NOMO-1 (cell line): ENCODE results near the gene KRTAP5-2.
"Not testable (repeated sequence)": the region's sequence is repeated elsewhere in the genome, so short reads cannot be mapped to it uniquely, and the experiment has no call there.

Experiments used
- DNase-seq, 2 experiments: peaks; one replicate each; lab custom pipeline; 2025; ENCODE audit not compliant: unreplicated experiment in 2 of 2; lab: John Stamatoyannopoulos, UW

Gene KRTAP5-2

DNA sequence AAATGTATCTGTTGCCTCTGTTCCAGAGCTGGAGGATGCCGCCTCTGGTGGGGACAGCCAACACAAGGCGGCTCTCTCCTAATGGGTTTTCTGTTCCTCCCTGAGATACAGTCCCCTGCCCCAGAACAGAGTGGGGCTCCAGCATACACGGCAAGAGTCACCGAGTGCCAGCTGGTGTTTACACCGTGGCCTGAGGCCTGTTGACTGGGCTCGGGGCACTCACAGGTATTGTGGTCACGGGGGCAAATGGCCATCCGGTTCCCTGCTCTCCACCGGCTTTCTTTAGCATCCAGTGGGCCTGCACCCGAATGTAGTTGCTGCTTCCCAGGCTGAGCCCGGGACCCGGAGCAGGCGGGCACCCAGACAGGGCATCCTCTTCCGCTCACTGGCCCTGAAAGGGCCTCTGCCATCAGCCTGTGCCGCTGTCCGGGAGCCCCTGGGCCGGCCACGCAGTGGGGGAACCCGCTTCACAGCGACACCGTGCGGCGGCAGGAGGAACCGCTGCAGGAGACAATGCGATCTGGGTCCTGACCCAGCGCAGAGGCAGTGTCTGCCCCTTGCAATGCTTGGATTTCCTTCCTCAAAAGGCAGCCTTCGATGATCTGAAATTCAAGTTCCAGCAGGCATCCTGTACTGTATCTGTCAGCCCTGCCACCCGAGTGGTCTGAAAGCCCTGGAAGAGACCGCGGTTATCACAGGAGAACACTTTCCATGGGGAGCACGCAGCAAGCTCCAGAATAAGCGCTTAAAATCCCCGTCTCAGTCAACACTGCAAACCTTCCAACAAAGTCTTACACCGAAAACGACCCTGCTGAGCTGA, 30.6 kb upstream of the KRTAP5-2 start:
- DNase-seq: peak; percentile 20 to 49

DNA sequence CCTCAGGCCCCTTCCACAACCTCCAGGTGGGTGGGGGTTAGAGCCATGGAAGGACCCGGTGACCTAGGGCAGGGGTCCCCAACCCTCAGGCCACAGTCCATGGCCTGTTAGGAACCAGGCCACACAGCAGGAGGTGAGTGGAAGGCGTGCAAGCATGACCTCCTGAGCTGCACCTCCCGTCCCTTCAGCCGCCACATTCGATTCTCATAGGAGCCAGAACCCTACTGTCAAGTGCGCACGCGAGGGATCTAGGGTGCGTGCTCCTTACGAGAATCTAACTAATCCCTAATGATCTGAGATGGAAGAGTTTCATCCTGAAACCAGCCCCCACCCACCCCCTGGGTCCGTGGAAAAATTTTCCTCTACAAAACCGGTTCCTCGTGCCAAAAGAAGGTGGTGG, 27.4 kb upstream of the KRTAP5-2 start:
- no peak for DNase-seq

DNA sequence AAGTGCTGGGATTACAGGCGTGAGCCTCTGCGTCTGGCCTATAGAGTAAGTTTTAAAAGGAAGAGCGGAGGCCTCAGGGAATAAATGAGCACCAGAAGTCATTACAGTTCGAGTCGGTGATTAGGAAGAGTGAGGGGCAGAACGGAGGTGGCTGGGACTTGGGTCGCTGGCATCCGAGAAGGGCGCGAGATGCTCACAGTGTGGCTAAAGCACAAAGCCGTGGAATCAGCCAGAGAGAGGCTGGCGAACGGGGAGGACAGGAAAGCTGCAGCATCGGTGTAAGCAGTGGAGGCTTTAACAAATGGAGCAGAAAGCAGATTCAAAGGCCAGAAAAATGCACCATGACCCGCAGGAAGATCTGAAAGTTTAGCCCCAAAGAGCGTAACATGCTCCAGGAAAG, 26.5 kb upstream of the KRTAP5-2 start:
- no peak for DNase-seq

DNA sequence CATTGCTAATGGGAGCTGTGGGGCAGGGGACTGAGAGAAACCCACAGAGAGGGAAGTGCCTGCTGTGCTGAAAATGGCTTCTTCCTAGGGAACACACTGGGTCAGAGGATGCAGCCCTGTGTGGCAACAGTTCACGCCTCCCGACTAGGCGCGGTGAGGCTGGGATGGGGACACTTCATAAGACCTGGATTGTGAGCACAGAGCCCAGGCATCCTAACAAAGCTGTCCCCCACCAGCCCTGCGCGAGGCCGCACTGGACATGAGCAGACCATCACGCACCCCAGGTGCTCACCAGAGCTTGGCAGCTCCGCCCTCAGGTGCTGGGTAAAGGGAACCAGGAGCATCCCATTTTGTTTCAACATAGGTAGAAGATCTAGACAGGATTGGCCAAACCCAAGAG, 25.6 kb upstream of the KRTAP5-2 start:
- no peak for DNase-seq

DNA sequence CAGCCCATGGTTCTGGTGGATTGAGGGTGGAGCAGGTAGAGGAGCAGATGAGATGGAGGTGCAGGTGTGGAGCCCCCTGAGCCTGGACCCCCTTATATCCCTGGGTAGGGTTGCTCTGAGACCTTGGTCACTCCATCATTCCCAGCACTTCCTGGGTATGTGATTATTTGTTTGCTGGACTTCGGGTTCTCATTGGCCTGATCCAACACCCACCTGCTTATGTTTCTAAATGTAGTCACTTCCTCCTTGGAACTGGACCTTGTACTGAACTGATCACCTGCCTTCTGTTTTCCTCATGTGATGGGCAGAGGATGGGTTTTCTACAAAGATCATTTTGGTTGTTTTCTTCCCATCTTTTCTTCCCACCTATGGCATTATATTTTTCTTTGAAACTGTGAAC, 24.0 kb upstream of the KRTAP5-2 start, which contains the start of gene KRTAP5-4:
Gene KRTAP5-4 (minus strand): TSS at position 53 of the 400 bp plus-strand sequence. CDS start 45 bp downstream, at position 8.
- no peak for DNase-seq

DNA sequence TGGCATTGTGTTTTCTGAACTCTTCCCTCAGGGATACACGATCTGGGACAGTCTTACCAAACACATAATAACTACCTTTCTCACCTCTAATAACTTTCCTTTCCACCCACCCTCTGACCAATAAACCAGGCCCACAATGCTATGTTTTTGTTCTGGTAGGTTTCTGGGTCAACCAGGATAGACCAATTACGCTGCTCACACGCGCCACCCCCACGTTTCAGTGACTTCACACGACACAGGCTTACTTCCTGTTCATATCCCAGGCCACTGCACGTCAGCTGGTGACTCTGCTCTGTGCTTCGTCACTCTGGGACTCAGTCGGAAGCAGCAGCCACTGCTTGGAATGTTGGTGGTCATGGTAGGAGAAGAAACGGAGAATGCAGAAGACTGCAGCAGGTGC, 21.4 kb upstream of the KRTAP5-2 start:
- no peak for DNase-seq

DNA sequence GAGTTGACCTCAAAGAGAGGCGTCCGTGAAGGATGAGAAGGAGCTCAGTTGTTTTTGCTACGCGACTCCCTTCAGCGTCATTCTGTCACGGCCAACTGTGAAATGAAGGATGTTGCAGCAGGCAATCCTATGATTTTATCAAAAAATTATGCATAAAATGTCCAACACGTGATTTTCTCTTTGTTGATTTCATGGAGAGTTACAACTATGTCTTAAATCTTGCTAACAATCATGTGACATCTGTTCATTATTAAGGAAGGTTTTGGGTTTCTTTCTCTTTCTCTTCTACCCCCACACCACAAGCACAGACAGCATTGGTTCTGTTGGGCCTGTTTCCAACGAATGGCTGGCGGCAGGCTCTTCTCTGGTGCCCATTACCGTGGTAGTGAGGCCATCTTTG, 20.1 kb upstream of the KRTAP5-2 start:
- DNase-seq: no peak

DNA sequence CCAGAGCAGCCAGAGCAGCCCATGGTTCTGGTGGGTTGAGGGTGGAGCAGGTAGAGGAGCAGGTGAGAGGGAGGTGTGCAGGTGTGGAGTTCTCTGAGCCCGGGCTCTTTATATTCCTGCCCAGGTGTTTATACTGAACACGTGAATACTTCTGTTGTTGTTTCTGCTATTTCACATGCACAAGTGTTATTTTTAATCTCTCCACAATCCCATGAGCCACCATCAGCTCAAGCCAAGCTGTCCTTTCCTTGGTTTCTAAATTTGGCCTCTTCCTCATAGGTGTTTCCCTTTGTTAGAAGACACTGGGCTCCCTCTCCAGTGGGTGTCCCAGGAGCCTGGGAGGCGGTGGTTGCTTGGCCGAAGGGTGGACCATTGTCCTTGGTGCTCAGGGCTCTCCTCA, 10.3 kb upstream of the KRTAP5-2 start, which contains the start of gene KRTAP5-3:
Gene KRTAP5-3 (minus strand): TSS at position 101 of the 400 bp plus-strand sequence. CDS start 78 bp downstream, at position 23.
- no peak for DNase-seq

DNA sequence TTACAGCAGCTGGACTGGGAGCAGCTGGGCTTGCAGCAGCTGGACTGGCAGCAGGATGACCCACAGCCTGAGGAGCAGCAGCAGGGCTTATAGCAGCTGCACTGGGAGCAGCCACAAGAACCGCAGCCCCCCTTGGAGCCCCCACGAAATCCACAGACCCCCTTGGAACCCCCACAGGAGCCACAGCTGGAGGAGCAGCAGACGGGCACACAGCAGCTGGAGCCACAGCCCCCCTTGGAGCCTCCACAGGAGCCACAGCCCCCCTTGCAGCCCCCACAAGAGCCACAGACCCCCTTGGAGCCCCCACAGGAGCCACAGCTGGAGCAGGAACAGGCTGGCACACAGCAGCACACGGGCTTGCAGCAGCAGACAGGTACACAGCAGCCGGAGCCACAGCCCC, 9.8 kb upstream of the KRTAP5-2 start:
- not testable (repeated sequence) for DNase-seq

DNA sequence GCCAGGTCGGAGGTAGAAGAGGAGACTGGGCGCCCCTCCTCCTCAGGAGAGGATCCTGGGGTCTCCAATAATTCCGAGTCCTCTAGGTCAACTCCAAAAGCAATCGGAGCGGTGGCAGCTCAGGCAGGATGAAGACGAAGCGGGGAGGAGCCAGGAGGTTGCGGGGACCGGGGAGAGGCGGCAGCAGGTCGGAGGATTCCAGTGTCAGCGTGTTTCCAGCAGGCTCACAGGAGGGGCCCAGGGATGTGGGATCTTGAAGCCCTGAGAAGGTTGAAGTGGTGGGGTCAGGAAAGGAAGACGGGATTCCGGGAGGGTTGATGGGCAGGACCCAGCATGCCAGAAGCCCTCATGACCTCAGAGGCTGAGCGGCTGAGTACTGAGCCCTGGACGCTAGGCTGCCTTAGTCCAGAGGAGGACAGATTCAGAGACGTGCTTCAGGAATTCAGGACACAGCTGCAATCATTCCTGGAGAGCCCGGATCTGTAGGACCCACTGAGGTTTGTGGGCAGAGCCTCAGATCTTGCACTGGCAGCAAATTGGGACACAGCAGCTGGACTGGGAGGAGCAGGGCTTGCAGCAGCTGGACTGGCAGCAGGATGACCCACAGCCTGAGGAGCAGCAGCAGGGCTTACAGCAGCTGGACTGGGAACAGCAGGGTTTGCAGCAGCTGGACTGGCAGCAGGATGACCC, 9.2 kb upstream of the KRTAP5-2 start:
- DNase-seq: not testable (repeated sequence)

DNA sequence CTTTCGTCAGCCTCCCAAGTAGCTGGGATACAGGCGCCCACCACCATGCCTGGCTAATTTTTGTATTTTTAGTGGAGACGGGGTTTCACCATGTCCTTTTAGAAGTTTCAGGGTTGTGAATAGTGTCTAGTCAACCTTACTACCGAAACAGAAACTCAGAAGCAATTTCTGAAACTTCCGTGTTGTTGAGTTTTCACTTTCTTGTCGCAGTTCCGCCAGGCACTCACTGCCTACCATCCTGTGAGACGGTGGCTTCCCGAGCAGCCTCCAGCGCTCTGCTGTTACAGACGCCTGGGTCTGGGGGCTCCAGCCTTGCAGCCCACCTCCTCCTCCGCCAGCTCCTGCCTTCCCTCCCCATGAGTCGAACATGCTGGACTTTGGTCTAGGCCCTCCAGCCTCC, 7.8 kb upstream of the KRTAP5-2 start:
- peak; percentile 10 to 63 for DNase-seq

DNA sequence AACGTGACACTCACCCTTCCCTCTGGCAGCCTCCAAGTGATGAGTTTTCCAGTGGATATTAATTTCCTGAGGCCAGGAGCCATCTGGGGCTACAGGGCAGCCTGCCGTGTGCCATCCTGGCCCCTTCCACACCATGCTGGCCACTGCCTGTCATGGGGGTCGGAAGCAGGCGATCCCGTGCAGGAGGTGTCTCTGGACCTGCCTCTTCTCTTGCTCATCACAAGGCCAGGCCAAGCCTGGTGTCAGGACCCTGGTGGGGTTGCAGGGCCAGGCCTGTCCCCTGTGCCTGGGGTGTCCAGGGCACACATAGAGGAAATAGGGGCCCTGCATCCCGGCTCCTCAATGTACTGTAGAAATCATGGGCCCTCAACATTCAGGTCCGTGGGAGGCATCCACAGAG, 6.6 kb upstream of the KRTAP5-2 start:
- DNase-seq: no peak

DNA sequence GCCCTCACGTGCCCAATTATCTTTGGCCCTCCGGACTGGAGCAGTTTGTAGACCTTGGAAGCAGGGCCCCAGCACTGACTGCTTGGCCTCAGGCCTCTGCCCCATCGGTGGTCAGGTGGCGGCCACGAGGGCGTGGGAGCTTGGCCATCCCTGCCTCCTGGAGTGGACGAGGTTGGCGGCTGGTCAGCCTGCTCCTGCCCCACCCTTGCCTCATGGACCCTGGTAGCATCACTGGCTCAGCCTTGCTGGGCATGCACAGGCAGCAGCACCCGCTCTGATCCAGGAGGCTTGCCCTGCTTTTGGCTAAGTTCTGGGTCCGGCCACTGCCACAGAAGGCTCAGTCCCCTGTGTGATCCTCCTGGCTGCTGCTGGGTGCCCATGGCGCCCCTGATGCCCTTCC, 6.1 kb upstream of the KRTAP5-2 start:
- no peak for DNase-seq

DNA sequence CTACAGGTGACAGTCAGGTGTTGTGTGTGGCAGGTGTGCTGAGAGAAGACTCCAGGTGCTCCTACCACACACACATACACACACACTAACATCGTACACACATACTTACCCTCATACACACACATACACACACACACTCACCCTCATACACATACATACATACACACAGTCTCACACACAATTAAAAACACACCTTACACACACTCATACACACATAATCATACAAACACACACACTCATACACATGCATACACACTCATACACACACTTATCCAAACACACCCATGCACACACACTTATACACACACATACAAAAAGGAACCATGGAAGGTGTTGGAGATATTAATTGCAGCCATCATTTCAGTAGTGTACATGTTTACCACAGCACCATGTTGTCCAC, 5.5 kb upstream of the KRTAP5-2 start:
- no peak for DNase-seq

DNA sequence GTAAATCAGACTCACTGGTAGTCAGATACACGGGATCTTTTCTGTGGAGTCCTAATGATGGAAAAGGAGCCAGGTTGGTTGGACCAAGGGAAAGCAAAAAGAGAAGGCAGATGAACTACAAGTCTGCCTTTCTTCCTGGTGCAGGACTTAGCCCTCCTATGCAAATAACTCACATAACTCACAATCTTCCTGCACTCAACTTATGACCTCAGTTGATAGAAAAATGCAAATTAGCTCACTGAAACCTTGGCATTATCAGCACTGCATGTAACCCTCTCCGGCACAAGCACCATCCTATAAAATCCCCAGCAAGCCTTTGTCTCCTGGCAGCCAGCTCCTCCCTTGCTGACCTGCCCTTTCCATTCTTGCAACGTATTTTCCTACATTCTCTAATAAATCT, 3.6 kb upstream of the KRTAP5-2 start:
- DNase-seq: not testable (repeated sequence)

DNA sequence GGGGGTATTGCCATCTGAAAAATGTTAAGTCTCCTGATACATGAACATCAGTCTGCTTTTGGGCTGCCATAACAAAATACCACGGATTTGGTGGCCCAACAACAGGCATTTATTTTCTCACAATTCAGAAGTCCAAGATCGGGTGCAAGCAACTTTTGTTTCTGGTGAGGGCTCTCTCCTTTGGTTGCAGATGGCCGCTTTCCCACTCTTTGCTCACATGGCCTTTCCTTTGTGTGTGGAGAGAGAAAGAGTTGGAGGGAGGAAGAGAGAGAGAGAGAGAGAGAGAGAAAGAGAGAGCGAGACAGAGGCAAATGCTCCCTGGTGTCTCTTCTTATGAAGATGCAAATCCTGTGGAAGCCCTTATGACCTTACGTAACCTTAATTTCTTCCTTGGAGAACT, 2.5 kb upstream of the KRTAP5-2 start:
- DNase-seq: no peak

DNA sequence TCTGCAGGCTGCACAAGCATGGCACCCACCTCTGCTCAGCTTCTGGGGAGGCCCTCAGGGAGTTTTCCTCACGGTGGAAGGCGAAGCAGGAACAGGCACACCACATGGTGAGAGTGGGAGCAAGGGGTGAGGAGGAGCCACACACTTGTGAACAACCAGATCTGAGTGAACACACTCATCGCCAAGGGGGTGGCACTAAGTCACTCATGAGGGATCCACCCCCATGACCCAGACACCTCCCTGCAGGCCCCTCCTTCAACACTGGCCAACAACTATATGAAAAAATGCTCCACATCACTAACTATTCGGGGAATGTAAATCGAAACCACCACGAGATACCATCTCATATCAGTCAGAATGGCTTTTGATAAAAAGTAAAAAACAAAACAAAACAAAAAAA, 722 bp upstream of the KRTAP5-2 start:
- no peak for DNase-seq

DNA sequence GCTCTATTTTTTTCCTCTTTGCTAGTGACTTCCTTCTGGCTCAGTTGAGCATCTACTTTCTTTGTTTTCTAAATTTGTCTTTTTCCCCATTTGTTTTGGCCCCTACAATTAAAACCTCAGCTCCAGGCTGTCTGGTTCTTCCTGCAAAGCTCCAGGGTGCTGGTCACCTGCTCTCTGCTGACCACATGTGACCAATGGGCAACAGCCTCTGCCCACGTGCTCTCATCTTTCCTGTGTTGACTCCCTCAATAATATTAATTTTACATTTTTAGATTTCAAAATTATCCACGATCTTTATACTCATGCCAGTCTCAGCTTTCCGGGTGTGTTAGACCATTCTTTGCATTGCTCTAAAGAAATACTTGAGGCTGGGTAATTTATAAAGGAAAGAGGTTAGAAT, 312 bp upstream of the KRTAP5-2 start:
- not testable (repeated sequence) for DNase-seq

DNA sequence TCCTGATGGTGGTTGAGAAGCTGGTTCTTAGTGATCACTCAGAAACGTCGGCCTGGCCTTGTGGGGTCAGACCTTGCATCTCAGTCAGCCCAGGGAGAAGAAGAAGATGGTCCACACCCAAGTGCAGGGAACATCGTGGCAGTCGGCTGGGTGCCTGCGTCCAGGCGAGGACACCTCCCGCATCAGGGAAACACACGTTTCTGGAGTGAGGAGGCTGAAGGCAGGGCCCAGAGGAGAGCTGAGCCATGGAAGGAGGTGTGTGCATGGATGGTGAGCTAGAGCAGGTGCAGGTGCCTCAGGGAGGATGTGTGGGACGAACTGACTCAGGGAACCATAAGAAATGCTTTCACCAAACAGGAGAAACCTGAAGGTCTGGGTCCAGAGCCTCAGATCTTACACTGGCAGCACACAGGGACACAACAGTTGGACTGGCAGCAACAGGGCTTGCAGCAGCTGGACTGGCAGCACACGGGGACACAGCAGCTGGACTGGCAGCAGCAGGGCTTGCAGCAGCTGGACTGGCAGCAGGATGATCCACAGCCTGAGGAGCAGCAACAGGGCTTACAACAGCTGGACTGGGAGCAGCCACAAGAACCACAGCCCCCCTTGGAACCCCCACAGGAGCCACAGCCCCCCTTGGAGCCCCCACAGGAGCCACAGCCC, 632 bp downstream of the KRTAP5-2 start:
- no peak for DNase-seq

DNA sequence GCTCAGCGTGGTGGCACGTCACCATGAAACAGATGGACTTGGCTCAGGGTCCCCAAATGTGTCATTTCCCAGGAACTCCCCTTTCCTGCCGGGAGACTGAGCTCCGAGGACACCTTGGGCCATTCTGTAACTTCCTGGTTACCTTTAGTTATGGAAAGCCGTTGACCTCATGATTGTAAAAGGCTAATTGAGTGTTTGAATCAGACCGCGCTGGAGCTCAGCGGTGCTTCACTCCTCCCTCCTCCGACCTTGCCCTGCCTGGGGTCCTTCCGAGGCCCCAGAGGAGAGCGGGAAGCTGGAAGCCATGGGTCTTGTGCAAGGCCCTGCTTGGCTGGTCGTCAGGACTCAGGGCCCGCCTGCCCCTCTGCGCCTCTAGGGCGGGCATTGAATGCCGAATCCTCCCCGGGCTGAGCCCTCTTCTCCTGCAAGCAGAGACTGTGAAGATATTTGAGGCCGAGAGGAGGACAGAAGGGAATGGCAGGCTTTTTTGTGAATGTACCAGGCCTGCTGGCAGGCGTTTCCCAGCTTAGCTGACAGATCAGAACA, 1.4 kb downstream of the KRTAP5-2 start:
- not testable (repeated sequence) for DNase-seq

DNA sequence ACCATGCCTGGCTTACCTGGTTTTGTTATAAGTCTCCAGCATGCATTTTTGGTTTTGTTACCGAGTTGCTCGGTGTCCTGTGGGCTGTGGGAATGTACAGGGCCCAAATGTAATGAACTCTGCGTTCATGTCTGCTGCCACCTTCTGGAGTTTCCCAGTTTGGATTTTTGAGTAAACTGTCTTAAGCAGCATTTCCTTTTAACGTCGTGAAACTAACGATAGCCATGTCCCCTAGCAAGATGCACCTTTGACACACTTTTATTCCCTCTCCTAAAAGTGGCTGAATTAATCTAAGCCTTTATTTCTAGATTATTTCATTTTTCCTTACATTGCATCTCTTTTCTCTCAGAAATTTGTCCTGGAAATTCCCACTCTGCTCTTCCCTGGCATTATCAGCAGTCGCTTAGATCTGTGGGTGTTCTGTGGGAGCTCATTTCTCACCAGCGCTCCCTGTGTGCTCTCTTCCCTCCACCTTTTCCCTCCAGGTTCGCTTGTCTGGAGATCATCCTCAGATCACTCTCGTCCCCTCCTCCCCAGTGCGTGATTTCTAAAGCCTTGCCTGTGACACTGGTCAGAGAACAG, 2.0 kb downstream of the KRTAP5-2 start:
- not testable (repeated sequence) for DNase-seq
